IMR-90 (cell line): Measurements from ENCODE around the gene IL6ST. TPM values are rescaled to one million over a fixed set of nuclear protein-coding genes. Genes with fewer than 3 reads are reported as not detected.

ENCODE experiments used
- ATAC-seq: fragments of 200-7000 bp; cut with Tn5 transposase; 2 replicates; pipeline ENCODE4 v1.9.1; 2020; ENCODE audit warnings: low read depth, mild to moderate bottlenecking, moderate library complexity
- BruUV-seq: library from RNA; stranded (reverse); fragments of 400-500 nt; replicated peaks from 2 replicates; lab custom pipeline; 2021; lab: Mats Ljungman, UMichigan
- CTCF ChIA-PET: fragments of 300-600 bp; formaldehyde crosslinking; extraction: SDS; loops from one replicate; lab custom pipeline; 2021; ENCODE audit warnings: antibody characterized with exemption; lab: Yijun Ruan, JAX
- POLR2A ChIA-PET: fragments of 300-600 bp; sonication (Branson Sonifier 250); formaldehyde crosslinking; loops from one replicate; lab custom pipeline; 2022; ENCODE audit warnings: antibody characterized with exemption; ENCODE audit not compliant: unreplicated experiment; lab: Charles Lee
- DNase-seq: peaks from one replicate; pipeline ENCODE4 v3.0.0; 2013
- H2AFZ ChIP-seq: replicated peaks from 2 replicates; pipeline ENCODE3; 2013; ENCODE audit warnings: low read length, mild to moderate bottlenecking; ENCODE audit not compliant: poor library complexity
- H2AK5ac ChIP-seq: 2 replicates; pipeline ENCODE4 v1.6.1; 2013; ENCODE audit warnings: low read depth, low read length, inconsistent platforms
- H2AK9ac ChIP-seq: replicated peaks from 2 replicates; pipeline ENCODE3; 2013; ENCODE audit warnings: mild to moderate bottlenecking, low read depth, low read length, moderate library complexity; ENCODE audit not compliant: poor library complexity
- H2BK120ac ChIP-seq: 2 replicates; pipeline ENCODE4 v1.6.1; 2013; ENCODE audit warnings: low read depth, low read length, inconsistent platforms
- H2BK15ac ChIP-seq: 3 replicates; pipeline ENCODE4 v1.6.1; 2013; ENCODE audit warnings: low read depth, low read length, inconsistent platforms
- H2BK20ac ChIP-seq: 2 replicates; pipeline ENCODE4 v1.6.1; 2013; ENCODE audit warnings: low read depth, mild to moderate bottlenecking, inconsistent platforms, low read length, moderate library complexity
- H2BK5ac ChIP-seq: 2 replicates; pipeline ENCODE4 v1.6.1; 2013; ENCODE audit warnings: mild to moderate bottlenecking, low read depth, low read length, inconsistent platforms; ENCODE audit not compliant: poor library complexity, severe bottlenecking
- H3K14ac ChIP-seq: replicated peaks from 2 replicates; pipeline ENCODE4 v1.6.1; 2013; ENCODE audit warnings: low read depth, low read length, inconsistent platforms
- H3K18ac ChIP-seq: 2 replicates; pipeline ENCODE4 v1.6.1; 2013; ENCODE audit warnings: low read depth, low read length, control low read depth
- H3K23ac ChIP-seq: 2 replicates; pipeline ENCODE4 v1.6.1; 2013; ENCODE audit warnings: low read depth, low read length, inconsistent platforms
- H3K27ac ChIP-seq: 2 replicates; pipeline ENCODE4 v1.5.1; 2013; ENCODE audit warnings: mild to moderate bottlenecking, control low read depth, low read length; ENCODE audit not compliant: insufficient read depth
- H3K27me3 ChIP-seq: 2 replicates; pipeline ENCODE4 v1.6.1; 2013; ENCODE audit warnings: low read length; ENCODE audit not compliant: control insufficient read depth, insufficient read depth
- H3K36me3 ChIP-seq: 2 replicates; pipeline ENCODE4 v1.6.1; 2013; ENCODE audit warnings: low read length, mixed read lengths; ENCODE audit not compliant: control insufficient read depth, insufficient read depth
- H3K4ac ChIP-seq: 2 replicates; pipeline ENCODE4 v1.6.1; 2013; ENCODE audit warnings: low read depth, low read length, inconsistent platforms
- H3K4me1 ChIP-seq: 2 replicates; pipeline ENCODE4 v1.6.1; 2013; ENCODE audit warnings: low read length, mixed read lengths; ENCODE audit not compliant: control insufficient read depth, insufficient read depth
- H3K4me2 ChIP-seq: 2 replicates; pipeline ENCODE4 v1.6.1; 2013; ENCODE audit warnings: low read depth, mild to moderate bottlenecking, control low read depth, low read length, moderate library complexity
- H3K4me3 ChIP-seq: 2 replicates; pipeline ENCODE4 v1.5.1; 2013; ENCODE audit warnings: low read depth, mild to moderate bottlenecking, control low read depth, low read length, moderate library complexity; ENCODE audit not compliant: insufficient read depth
- H3K56ac ChIP-seq: 2 replicates; pipeline ENCODE4 v1.6.1; 2013; ENCODE audit warnings: low read length, inconsistent platforms; ENCODE audit not compliant: insufficient read depth; ENCODE audit errors: extremely low read depth
- H3K79me1 ChIP-seq, 2 experiments: 2 replicates each; pipeline ENCODE4 v1.6.1; 2013; ENCODE audit warnings: low read length in 2 of 2, inconsistent platforms in 1 of 2, low read depth in 1 of 2
- H3K9ac ChIP-seq: 2 replicates; pipeline ENCODE4 v1.6.1; 2013; ENCODE audit warnings: low read depth, low read length, control low read depth
- H3K9me1 ChIP-seq: 2 replicates; pipeline ENCODE4 v1.6.1; 2013; ENCODE audit warnings: low read length, inconsistent platforms; ENCODE audit not compliant: insufficient read depth
- H3K9me3 ChIP-seq: 2 replicates; pipeline ENCODE4 v1.6.1; 2013; ENCODE audit warnings: low read length; ENCODE audit not compliant: control insufficient read depth, insufficient read depth
- H4K20me1 ChIP-seq: 2 replicates; pipeline ENCODE4 v1.6.1; 2013; ENCODE audit warnings: low read length, inconsistent platforms; ENCODE audit not compliant: insufficient read depth
- H4K5ac ChIP-seq: 2 replicates; pipeline ENCODE4 v1.6.1; 2013; ENCODE audit warnings: mild to moderate bottlenecking, low read depth, low read length, control low read depth
- H4K8ac ChIP-seq, 2 experiments: 2 replicates each; pipeline ENCODE4 v1.6.1; 2013; ENCODE audit warnings: low read depth in 2 of 2, low read length in 2 of 2, control low read depth in 1 of 2, inconsistent platforms in 1 of 2
- H4K91ac ChIP-seq: 2 replicates; pipeline ENCODE4 v1.6.1; 2013; ENCODE audit warnings: low read depth, low read length, inconsistent platforms; ENCODE audit not compliant: insufficient read depth
- BHLHE40 ChIP-seq: fragments of 150-350 bp; IDR thresholded peaks from 2 replicates; pipeline ENCODE4 v1.6.1; 2016; ENCODE audit warnings: mild to moderate bottlenecking, low read depth, low read length
- CEBPB ChIP-seq: IDR thresholded peaks from 2 replicates; pipeline ENCODE4 v1.6.1; 2012; ENCODE audit warnings: low read depth, low read length, improper control_type of control experiment
- WGBS, 2 experiments: methylation state at CpG; one replicate each; pipeline versions ENCODE4 v1.1.5 to v1.1.7; 2013; ENCODE audit warnings: missing lambda C conversion rate in 2 of 2; ENCODE audit not compliant: insufficient read length in 1 of 2; ENCODE audit errors: extremely low coverage in 2 of 2; 5-methylcytosine and 5-hydroxymethylcytosine counted together
- dilution Hi-C: fragments of 300-500 bp; cut with HindIII; formaldehyde crosslinking; loops from one replicate; pipeline ENCODE4 v1.14.3; 2018; ENCODE audit warnings: low sequenced_read_pairs; ENCODE audit not compliant: unreplicated experiment
- in situ Hi-C: fragments of 300-500 bp; cut with MboI; formaldehyde crosslinking; loops from 3 replicates; pipeline ENCODE4 v1.14.3; 2019; ENCODE audit warnings: low sequenced_read_pairs, inconsistent platforms, mixed read lengths
- intact Hi-C: fragments of 100-400 bp; cut with micrococcal nuclease; formaldehyde crosslinking; loops from 2 replicates; pipeline ENCODE4 v1.10.0; 2022
- polyA plus RNA-seq, 3 experiments: library from polyadenylated mRNA; depleted of rRNA; stranded (reverse); fragments of >200 nt; gene quantifications; 2 replicates each; pipeline ENCODE4 v1.2.3, GENCODE V29; 2012; ENCODE audit warnings: low replicate concordance in 1 of 3
- total RNA-seq: library from RNA; depleted of rRNA; stranded (reverse); fragments of >200 nt; gene quantifications from 2 replicates; pipeline ENCODE4 v1.2.3, GENCODE V29; 2012

The IL6ST gene
- total and polyA plus RNA-seq, 2 of the 4 experiments (the other 2 are of a cell fraction): 90.6 to 506 TPM

DNA sequence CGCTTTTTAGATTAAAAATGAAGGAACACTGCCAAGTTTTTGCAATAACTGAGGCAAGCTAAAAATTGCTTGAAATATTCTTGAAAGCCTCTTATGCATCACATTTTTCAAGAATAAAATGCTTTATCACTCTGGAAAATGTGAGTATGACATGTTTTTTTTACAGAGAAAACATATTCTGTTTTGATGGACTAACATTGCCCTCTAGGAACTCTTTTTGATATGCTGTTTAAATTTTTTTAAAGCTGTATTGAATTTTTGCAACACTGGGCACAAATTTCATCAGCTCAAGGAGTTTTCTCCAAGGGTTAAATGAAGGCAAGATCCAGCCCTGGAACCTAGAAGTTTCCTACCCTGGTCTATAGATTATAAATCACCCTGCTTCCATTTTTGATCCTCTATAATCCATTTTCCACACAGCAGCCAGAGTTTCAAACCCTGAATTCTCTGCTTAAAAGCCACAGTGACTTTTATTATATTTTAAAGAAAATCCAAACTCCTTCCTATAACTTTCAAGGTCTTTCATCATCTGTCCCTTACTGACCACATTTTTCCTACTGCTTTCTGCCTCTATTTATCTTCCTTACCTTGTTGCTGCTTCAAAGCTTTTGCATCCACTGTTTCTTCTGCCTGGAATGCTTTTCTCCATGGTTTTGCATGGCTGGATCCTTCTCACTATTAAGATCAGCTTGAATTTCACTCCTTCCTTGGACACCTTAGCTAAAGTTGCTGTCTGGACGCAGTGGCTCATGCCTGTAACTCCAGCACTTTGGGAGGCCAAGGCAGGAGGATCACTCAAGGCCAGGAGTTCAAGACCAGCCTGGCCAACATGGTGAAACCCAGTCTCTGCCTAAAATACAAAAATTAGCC, 82.7 kb downstream of the IL6ST start:
- in situ Hi-C loops: loop anchor here (25.0 kb wide), 1 partner anchor 575 kb away; no protein-coding TSS in a partner anchor
- TF ChIP-seq BHLHE40: no peak
- TF ChIP-seq CEBPB: peak; percentile 40
- Histone ChIP-seq H2BK15ac (no peak overlapping the region; the same call in 2 of the 3 replicates), H3K27me3 (no peaks in the 10 kb centered on the region), H3K14ac (peak overlapping the region; percentile 87), H3K27ac (peak overlapping the region; percentile 47; the same call in 1 of the 2 replicates), H2AK9ac (no peak overlapping the region), H3K4me1 (no peaks in the 10 kb centered on the region; the same call in 1 of the 2 replicates), H4K91ac (peak overlapping the region; percentile 95), H2AFZ (no peak overlapping the region), H3K4ac (peak overlapping the region; percentile 86), H3K18ac (peak overlapping the region; percentile 35; the same call in 1 of the 2 replicates), H2BK20ac (peak overlapping the region; percentile 92), H2BK5ac (no peak overlapping the region), H2AK5ac (peak overlapping the region; percentile 33; the same call in 1 of the 2 replicates), H3K79me1 (no peaks in the 10 kb centered on the region), H3K4me3 (no peak overlapping the region), H3K36me3 (no peaks in the 10 kb centered on the region), H3K9me1 (no peaks in the 10 kb centered on the region), H3K4me2 (no peak overlapping the region), H3K9me3 (no peaks in the 10 kb centered on the region; the same call in 1 of the 2 replicates), H2BK120ac (peak overlapping the region; percentile 82), H4K20me1 (no peaks in the 10 kb centered on the region), H3K56ac (peak overlapping the region; percentile 71; the same call in 1 of the 2 replicates), H4K5ac (no peak overlapping the region; the same call in 1 of the 2 replicates), H3K23ac (peak overlapping the region; percentile 52; the same call in 1 of the 2 replicates), H3K9ac (peak overlapping the region; percentile 32), H4K8ac (peak overlapping the region; percentile 36 to 73; a peak in 3 of 4 replicates)
- BruUV-seq: no TSS peak
- ChIA-PET CTCF (no interaction called here), POLR2A (no interaction called here)
- dilution Hi-C loops: no loop called here
- WGBS, 2 experiments: no CpG with 5 or more reads among the region's 2 CpGs
- DNase-seq: peak; percentile 18
- ATAC-seq: no peak; the same call in 1 of the 2 replicates
- intact Hi-C loops: loop anchor here (10.0 kb wide), 1 partner anchor 577 kb away; no protein-coding TSS in a partner anchor
